GM19240 (cell line): ENCODE data around the gene ATP9B.
"Not testable (repeated sequence)": the region's sequence is repeated elsewhere in the genome, so short reads cannot be mapped to it uniquely, and the experiment has no call there.

Experiments used
- DNase-seq: peaks from one replicate; pipeline ENCODE4 v3.0.0; 2011; ENCODE audit warnings: low spot score; ENCODE audit not compliant: insufficient read length

ATP9B gene

DNA sequence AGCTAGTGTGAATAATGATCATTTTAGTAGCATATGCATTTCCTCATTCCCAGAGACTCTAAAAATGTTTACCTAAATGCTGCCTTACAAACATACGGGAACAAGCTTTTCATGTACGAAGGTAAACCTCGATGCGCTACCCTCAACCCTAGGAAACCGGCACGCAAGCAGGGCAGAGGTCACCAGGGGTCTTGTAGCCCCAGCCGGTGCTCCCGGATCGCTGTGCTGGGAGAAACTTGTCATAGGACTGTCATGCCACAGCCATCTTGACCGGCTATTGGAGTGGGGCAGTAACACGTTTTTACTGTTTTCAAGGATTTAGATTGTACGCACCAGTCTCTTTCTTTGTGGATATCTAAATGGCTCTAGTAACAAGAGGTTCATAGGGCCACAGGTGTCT, 291.7 kb downstream of the ATP9B start:
- DNase-seq, result no peak

DNA sequence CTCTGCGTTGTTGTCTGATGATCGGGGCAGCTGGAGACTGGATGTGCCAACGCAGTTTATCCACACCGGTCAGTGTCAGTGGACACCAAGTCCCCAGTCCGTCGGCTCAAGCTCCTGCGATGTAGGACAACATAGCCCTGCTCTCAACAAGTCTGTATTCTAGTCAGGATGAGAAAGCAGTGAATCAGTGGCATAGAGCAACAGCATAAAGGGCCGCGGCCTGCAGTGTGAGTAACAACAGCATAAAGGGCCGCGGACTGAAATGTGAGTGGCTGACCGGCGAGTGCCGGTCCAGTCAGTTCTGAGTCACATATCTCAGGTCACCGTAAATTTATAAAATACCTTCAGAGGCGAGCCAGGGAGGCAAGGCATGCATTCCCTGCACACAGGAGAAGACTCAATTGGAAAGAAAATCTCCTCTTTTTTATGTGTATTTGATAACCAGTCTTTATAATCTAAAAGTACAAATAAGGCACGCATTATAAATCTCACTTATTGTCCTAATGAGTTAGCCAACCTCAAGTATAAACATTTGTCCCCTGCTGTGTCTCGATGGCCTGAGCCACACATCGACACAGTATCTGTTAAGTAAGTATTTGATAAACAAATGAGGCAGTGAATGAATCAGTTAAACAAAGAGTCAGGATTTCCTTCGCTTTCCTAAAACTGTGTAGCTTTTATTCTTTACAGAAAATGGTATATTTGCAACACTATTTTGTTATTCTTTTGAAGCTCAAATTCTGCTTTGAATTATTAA, 292.8 kb downstream of the ATP9B start:
- DNase-seq, result no peak

DNA sequence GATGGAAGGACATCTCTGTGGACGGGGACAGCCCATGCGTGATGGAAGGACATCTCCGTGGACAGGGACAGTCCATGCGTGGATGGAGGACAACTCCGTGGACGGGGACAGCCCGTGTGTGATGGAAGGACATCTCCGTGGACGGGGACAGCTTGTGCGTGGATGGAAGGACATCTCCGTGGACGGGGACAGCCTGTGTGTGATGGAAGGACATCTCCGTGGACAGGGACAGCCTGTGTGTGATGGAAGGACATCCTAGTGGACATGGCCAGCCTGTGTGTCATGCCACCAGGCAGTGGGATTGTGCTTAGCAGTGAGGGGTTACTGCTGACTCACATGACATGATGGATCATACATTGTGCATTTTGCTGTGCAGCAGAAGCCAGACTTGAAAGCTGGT, 296.5 kb downstream of the ATP9B start:
- DNase-seq, result no peak

DNA sequence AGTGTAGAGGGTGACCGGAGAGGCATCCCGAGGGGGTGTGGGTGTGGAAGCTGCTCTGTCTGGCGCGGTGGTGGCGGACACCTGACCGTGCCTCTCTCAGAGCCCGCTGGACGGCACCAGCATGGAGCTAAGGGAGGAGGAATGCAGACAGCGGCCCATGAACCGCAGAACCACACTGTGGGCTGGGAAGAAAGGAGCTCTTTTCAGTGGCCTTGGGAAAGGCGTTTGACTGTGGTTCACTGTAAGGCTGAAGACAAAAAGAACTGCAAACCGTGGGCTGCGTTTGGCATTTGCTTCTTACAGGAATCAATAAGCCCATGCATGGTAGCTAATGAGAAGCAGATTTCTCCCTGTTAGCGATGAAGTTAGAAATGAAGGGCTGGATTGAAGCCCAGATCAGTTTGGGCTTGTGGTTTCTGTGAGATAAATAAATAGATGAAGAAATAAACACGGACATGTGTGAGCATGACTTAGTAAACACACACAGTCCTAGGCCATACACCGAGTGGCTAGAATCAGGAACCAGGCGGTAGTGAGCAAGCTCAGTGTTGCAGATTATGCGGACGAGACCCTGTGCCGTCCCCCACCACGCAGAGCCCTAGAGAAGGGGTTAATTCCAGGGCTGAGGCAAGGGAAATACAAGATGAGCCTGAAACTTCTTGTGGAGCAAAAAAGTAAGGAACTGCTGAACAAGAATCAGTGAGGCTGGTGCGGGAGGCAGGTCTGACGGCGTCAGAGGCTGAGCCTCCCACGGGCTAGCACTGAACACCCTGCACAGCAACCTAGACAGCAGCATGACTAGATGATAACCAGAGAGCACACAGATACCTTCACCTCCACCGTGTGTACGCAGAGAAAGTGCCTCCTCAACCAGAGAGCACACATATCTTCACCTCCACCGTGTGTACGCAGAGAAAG, 297.2 kb downstream of the ATP9B start:
- no peak for DNase-seq

DNA sequence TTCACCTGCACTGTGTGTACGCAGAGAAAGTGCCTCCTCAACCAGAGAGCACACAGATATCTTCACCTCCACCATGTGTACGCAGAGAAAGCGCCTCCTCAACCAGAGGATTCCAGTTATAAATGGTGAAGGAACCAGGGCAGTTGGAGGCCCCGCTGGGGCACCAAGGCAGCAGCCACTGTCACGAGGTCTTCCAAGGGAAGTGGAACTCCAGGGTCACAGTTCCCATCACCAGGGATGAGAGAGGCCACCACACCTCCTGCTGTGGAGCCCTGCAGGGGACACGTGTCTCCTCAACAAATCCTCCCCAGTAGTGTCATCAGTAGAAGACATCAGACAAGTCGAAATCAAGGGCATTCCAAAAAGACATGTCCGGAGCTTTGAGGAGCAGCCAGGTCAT, 298.3 kb downstream of the ATP9B start:
- no peak for DNase-seq

DNA sequence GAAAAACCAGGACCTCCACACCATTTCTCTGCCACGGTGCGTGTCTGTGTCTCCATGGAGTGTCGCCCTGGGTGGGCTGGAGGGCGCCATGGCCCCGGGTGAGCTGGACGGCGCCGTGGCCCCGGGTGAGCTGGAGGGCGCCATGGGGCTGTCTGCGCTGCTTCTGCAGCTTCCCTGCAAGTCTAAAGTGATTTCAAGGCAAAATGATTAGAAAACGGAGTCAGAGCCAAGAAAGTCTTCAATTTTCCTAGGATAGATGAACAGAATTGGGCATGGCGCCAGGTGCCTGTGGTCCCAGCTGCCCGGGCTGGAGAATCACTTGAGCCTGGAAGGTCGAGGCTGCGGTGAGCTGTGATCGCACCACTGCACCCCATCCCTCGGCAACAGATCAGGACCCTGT, 298.8 kb downstream of the ATP9B start:
- no peak for DNase-seq

DNA sequence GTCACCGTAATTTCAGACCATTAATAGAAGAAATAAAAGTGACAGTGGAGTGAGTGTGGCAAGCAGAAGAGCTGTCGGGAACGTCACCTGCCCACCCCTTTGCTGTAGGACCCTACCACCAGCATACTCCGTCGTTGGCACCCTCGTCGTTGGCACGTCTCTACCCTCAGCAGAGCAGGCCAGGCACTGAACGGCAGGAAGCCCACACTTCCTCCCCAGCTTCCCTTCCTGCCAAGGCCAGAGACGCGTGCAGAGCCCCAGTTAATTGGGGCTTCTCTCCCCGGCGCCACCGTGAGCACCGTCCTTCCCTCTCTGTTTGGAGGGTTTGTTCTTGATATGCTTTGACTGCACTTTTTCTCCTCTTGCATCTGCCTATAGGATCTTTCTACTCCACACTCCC, 299.5 kb downstream of the ATP9B start:
- DNase-seq, result no peak

DNA sequence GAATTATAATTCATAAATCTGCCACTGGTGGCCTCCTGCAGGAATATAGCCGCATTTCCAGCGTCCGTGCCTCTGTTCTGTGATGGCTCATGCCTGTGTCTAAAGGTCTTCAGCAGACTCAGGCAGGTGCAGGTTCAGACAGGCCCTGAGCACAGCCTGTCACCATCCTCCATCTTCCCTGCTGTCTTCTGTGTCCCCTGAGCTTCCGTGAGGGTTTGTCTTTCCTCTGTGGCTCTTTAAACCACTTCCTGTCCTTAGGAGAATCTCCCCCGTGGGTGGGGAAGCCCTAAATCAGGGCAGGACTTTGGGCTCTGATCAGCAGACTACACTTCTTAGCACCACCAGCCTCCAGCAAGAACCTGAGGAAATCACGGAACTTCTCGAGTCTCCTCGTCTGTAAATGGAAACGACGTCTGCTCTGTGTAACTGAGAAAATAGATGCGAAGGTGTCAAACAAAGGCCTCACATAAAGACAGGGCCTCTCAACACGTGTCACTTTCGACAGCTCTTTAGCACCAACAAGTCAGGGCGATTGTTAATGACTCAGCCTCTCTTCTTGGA, 302.4 kb downstream of the ATP9B start:
- no peak for DNase-seq

DNA sequence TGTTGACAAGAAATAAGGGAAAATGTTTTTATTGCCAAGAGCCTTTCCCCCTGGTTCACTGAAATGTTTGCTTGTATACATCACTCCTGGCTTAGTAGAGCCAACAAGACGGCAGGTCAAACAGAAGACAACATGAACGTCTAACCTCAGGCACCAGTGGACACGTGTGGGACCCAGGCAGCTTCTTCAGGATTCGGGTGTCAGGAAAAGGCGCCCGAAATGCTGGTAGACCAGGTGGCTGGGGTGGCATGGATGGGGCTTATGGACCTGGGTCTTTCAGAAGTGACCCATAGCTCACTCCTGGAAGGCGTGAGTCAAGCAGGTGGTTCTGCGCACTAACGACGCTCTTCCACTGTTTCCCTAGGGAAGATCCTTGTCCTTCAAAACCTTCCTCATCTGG, 303.3 kb downstream of the ATP9B start:
- DNase-seq, result no peak

DNA sequence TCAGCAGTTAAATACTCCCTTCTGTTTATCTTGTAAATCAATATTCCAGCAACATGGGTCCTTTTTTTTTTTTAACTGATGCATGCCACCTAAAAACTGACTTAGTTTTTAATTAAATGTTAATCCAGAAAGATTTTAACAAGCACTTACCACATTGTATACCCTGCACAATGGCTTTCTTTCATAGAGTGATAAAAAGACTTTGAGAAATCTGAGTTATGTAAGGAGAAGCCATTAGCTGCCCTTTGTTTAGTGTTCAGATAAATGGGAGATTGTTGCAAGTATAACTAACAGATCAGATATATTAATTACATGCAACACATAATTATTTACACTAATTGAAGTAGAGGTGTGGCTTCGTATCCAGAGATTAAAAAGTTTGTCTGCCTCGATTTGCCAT, 303.8 kb downstream of the ATP9B start:
- DNase-seq, result no peak

DNA sequence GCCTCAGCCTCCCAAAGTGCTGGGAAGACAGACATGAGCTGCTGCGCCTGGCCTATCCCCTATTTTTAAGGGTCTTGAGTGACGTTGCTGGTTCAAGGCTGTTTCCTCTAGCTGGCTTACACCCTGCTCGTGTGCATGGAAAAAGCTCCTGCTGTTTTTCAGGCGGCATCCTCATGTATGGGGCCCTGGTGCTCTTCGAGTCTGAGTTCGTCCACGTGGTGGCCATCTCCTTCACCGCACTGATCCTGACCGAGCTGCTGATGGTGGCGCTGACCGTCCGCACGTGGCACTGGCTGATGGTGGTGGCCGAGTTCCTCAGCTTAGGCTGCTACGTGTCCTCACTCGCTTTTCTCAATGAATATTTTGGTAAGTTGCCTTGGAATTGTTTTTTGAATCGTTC, 304.5 kb downstream of the ATP9B start:
- no peak for DNase-seq

DNA sequence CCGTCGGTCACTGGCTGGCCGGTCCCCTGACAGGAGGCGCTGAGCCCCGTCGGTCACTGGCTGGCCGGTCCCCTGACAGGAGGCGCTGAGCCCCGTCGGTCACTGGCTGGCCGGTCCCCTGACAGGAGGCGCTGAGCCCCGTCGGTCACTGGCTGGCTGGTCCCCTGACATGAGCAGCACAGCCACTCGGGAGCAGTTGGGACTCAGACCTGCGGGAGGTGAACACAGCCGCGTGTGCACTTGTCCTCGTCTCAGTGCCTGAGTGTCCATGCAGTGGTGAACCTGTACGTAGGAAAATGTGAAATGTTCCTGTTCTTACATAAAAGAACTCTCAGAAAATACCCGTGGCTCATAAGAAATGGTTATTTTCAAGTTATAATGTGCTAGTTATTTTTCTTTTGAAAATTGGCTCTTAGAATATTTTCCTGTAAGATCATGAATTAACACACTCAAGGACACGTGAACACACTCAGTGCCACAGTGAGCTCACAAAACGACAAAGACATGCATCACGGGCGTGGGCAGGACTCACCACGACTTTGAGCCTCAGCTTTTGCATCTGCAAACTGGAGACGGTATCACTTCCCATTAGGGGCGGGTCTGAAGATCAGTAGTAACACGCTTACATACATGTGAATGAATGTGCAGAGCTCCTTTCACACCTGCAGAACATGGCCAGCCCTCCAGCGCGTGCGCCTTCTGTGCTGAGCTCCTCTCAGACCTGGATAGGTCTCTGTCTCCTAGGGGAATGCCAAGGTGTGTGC, 305.4 kb downstream of the ATP9B start:
- DNase-seq, result no peak

DNA sequence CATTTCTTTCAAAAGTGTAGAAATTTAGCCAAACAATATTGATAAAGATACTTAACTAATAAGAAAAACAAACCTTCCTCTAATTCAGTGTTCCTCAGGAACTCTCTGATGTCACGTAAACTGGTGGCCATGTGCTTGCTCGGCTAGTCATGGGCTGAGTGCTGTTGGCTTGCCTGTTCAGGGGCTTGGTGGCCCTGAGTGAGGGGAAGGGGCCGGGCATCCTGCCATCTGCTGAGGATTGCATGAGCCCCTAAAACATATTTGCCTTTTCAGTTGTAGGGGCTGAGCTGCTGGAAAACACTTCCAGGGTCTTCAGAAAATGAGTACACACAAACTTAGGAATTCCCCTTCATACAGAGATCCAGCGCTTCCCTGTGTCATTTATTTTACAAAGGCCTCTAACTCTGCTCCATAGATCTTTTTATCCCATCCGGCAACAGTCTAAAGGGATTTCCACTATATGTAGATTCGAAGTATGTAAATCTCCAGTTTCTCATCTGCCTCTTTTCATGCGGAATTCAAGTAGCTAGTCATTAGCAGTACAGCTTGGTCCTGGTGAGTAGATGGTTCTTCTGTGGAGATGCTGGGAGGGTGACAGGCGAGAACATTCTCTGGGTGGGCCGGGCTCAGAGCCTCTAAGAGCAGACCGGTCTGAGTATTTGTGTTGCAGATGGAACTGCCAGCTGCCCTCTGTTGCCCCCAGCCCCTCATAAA, 306.4 kb downstream of the ATP9B start:
- DNase-seq, result no peak

DNA sequence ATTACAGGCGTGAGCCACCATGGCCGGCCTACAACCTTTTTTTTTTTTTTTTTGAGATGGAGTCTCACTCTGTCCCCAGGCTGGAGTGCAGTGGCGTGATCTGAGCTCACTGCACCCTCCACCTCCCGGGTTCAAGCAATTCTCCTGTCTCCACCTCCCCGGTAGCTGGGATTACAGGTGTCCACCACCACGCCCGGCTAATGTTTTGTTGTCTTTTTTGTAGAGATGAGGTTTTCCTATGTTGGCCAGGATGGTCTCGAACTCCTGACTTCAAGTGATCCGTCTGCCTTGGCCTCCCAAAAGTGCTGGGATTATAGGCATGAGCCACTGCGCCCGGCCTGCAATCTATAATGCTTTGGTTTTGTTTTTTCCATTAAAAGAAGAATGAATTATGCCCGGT, 307.5 kb downstream of the ATP9B start:
- DNase-seq, result not testable (repeated sequence)

DNA sequence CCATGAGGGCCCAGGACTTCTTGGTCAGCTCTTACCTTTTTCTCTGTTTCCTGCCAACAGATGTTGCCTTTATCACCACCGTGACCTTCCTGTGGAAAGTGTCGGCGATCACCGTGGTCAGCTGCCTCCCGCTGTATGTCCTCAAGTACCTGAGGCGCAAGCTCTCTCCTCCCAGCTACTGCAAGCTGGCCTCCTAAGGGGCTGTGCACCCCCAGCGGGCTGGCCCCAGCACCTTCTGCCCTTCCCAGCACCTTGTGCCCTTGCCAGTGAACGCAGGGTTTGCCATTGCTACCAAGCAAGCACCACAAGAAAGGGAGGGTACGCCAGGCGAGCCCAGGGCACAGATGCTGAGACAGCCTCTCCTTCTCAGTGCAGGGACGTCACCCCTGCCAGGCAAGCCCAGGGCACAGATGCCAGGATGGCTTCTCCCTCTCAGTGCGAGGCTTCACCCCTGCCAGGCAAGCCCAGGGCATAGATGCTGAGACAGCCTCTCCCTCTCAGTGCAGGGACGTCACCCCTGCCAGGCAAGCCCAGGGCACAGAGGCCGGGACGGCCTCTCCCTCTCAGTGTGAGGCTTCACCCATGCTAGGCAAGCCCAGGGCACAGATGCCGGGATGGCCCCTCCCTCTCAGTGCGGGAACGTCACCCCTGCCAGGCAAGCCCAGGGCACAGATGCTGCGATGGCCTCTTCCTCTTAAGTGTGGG, 308.1 kb downstream of the ATP9B start:
- no peak for DNase-seq

DNA sequence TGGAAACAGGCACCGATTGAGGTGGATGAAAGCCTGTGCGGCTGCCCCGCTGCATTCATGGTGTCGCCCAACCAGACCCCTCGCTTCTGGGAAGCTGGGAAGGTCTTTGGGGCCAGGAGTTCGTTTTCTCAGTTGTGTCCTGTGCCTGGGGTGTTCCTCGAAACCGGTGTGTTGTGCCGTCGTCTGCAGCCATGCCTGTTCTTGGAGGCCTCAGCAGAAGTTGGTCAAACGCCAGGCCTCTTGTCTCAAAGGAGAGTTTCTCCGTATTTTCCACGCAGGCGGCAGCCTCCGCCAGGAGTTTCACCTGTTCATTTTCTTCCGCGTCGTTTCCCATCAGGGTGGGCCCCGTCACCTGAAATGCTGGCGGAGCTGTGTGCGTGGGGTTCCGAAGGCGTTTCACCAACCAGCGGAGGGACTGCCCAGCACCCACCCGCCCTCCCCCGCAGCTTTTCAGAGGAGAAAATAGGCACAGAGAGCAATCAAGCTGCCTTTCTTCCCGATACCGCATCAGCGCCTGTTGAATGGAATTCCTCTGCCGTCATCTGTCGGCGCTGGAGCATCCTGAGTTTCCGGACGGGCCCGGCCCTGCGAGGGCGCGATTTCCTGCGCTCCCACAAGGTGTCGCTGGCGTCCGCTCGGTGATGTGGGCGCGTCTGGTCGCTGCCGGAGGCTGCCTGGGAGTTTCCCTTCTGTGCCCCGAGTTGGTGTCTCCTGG, 309.5 kb downstream of the ATP9B start:
- no peak for DNase-seq

DNA sequence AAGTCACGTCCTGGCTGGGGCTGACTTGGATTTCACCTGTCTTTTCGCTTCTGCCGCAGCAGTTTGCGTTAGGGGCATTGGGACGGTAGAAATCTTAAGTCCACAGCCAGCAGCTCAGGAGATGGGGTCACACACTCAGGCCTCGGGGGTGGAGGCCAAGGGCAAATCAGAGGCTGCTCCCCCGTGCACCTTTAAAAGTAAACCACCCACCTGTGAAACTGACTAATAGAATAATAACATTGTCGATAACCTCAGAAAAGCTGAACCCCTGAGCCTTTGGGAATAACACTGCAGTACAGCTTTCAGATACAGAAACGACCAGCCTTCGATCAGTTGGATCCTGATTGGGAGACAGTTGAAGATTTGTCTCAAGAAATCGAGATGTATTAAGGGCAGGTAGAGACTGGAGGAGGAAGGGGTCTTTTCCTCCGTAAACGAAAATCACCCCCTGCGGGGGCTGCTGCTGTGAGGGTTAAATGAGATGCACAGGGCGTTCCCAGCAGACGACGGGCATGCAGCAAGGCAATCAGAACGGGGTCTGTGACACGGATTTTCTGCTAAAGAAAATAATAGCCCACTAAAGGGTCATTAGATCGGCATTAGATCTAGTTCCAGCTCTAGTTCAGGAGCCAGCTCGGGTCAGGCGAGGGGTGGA, 310.2 kb downstream of the ATP9B start:
- no peak for DNase-seq

DNA sequence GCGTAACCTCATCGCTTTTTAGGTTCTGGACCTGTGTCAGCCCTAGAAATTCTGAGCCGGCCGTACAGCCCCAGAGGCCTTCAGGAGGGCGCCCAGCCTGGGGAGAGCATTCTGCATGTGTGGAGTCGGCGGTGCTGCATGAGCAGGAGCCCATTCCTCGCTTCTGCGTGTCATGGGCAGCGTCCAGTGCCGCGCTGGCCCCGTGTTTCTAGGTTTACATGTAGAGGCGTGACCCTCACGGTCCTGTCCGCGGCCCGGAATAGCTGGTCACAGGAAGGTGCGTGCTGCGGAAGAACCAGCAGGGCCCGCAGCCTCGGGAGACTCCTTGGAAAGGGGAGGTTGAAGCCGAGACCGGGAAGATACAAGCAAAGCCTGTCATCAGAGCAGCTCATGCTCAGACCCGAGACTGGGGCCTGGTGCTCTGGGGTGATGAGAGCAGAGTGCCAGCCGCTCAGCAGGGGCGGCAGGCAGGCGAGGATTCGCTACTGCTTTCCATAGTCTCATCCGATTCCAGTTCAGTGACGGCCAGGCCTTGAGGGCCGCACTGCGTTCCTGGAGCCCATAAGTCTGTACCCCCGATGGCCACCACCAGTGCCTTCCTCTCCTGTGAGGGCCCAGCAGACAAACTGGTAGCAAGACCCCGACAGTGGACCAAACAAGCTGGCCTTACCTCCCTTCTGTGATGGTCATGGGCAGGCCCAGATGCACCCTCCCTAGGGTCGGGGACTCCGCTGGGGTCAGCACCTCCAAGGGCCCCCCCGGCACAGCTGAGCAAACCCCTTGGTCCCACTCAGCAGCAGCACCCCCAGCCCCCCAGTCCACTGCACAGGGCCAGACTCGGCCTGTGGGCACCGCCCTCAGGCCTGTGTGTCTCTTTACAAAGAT, 311.0 kb downstream of the ATP9B start:
- no peak for DNase-seq
